Naive thymus-derived CD8-positive, alpha-beta T cell (primary cell): ENCODE data around the gene PAX7. TPM values are rescaled to one million over a fixed set of nuclear protein-coding genes. Genes with fewer than 3 reads are reported as not detected.
A peak's percentile ranks its signal among the peaks of the same experiment; 100 is the strongest.

Experiments used
- ATAC-seq, 2 donors: fragments of 150-1000 bp; cut with Tn5 transposase in 1 of 2; sonication (Bioruptor Pico), chemical (Tn5 transposase) in 1 of 2; 1 replicate in 1 of 2; 2 replicates in 1 of 2; pipeline ENCODE4 v1.10.0; 2021; ENCODE audit warnings: mild to moderate bottlenecking in 2 of 2, moderate library complexity in 2 of 2
- POLR2A ChIA-PET: fragments of 350-600 bp; sonication (Branson Sonifier 250); formaldehyde crosslinking; loops from one replicate; lab custom pipeline; 2021; ENCODE audit warnings: antibody characterized with exemption; lab: Charles Lee
- DNase-seq, 10 donors: peaks; one replicate each; pipeline versions ENCODE4 v3.0.0 to v3.0.0-alpha.2; 2020 to 2022
- H3K27ac Mint-ChIP-seq, 10 donors: one replicate each; pipeline ENCODE4 v1.8.0; 2020 to 2022; ENCODE audit warnings: mild to moderate bottlenecking in 10 of 10, mixed read lengths in 10 of 10, moderate library complexity in 4 of 10, inconsistent platforms in 1 of 10
- H3K27me3 Mint-ChIP-seq, 5 donors: one replicate each; pipeline ENCODE4 v1.8.0; 2021 to 2022; ENCODE audit warnings: mixed read lengths in 5 of 5
- H3K36me3 Mint-ChIP-seq, 3 donors: one replicate each; pipeline ENCODE4 v1.8.0; 2020 to 2022; ENCODE audit warnings: mixed read lengths in 3 of 3, mild to moderate bottlenecking in 2 of 3, inconsistent platforms in 1 of 3
- H3K4me1 Mint-ChIP-seq, 4 donors: one replicate each; pipeline ENCODE4 v1.8.0; 2021 to 2022; ENCODE audit warnings: mixed read lengths in 4 of 4
- H3K4me3 Mint-ChIP-seq, 10 donors: one replicate each; pipeline ENCODE4 v1.8.0; 2020 to 2022; ENCODE audit warnings: mild to moderate bottlenecking in 10 of 10, mixed read lengths in 10 of 10, moderate library complexity in 6 of 10, inconsistent platforms in 1 of 10
- H3K9me3 Mint-ChIP-seq, 9 donors: one replicate each; pipeline ENCODE4 v1.8.0; 2020 to 2022; ENCODE audit warnings: mixed read lengths in 9 of 9, mild to moderate bottlenecking in 3 of 9, inconsistent platforms in 1 of 9, moderate library complexity in 1 of 9
- polyA plus RNA-seq, 3 donors: library from polyadenylated mRNA; unstranded; fragments of 300-500 nt; fragmentation: Illumina TruSeq; gene quantifications; one replicate each; pipeline ENCODE4 v1.2.3, GENCODE V29; 2021
- total RNA-seq, 8 experiments: library from RNA in 2 of 8; stranded (reverse) in 2 of 8; gene quantifications; one replicate each; pipeline ENCODE4 v1.2.3 and lab custom pipeline; 2021 to 2026

Gene PAX7
- total and polyA plus RNA-seq, 5 experiments from 2014 or later = not detected

DNA sequence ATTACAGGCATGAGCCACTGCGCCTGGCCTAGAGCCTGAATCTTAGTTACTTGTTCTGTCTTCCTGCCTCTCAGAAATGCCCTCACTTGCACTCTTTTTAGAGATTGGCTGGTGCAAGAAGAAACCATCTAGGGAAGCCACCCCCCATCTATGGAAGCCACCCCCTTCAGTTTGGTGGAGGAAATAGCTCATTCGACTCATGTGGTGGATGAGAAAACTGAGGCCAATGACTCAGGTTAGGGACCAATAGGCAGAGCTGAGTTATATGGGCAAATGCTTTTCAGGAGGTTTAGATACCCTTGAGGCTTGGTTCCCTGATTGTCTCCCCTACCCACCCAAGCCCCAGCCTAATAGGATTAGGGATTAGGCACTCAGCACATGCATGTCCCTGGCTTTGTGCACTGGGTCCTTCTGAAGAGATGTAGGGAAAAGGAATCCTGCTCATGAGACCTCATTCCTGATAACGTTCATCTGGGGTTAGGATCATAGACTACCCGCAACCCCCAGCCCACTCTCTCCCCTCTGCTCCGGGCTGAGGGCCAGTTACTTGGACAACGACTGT, 77.1 kb downstream of the PAX7 start:
- Mint-ChIP-seq H3K27me3 (peaks cover 10 to 46% (median 35%) of the 10 kb centered on the region in 5 donors), H3K4me3 (no peak overlapping the region), H3K9me3 (no peaks in the 10 kb centered on the region), H3K4me1 (peaks cover 0 to 7% (median 2%) of the 10 kb centered on the region in 4 donors), H3K27ac (peak overlapping the region in 1 of 10 donors; percentile 46), H3K36me3 (no peaks in the 10 kb centered on the region)
- ATAC-seq (no peak), DNase-seq (no peak)
- POLR2A ChIA-PET = no interaction called here

DNA sequence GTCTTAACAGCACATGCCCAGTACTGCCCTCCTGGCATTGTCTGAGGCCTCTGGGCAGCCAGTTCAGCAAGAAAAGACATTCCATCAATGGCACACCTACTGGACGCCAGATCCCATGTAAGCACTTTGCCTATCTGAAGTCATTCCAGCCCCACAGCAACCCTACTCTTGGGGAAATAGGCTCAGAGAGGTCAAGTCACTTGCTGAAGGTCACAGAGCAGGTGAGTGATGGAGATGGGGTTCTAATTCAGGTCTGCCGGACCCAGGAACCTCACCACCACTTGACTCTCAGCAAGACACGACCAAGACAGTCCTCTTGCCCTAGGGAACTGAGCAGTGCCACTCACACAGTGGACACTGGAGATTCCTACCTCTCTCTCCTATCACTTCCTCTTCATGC, 79.4 kb downstream of the PAX7 start:
- DNase-seq = no peak
- peaks cover 0 to 7% (median 2%) of the 10 kb centered on the region in 4 donors for H3K4me1 Mint-ChIP-seq
- ATAC-seq = no peak
- peaks cover 10 to 54% (median 37%) of the 10 kb centered on the region in 5 donors for H3K27me3 Mint-ChIP-seq
- H3K9me3 Mint-ChIP-seq = no peaks in the 10 kb centered on the region
- POLR2A ChIA-PET = no interaction called here
- no peak overlapping the region for H3K4me3 Mint-ChIP-seq
- H3K36me3 Mint-ChIP-seq = no peaks in the 10 kb centered on the region
- H3K27ac Mint-ChIP-seq = no peak overlapping the region

DNA sequence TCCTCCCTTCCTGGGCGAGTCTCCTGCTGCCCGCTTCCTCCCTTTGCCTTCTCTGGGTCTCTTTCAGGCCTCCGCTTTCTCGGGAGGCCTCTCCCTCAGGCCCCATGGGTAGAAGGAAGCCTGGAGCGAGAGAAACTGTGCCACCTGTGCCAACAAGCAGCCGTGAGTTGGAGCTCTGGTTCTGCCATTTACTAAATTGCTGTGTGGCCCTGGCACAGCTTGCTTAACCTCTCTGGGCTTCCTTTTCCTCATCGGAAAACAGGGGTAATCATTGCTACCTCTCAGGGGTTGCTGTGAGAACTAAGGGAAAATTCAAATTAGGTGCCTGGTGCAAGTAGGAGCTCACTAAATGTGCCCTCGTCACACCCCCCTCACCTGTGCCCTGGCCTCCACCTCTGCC, 80.4 kb downstream of the PAX7 start:
- no peak for ATAC-seq
- POLR2A ChIA-PET = no interaction called here
- no peaks in the 10 kb centered on the region for H3K9me3 Mint-ChIP-seq
- peaks cover 11 to 56% (median 43%) of the 10 kb centered on the region in 5 donors for H3K27me3 Mint-ChIP-seq
- H3K36me3 Mint-ChIP-seq = no peaks in the 10 kb centered on the region
- no peak overlapping the region for H3K4me3 Mint-ChIP-seq
- no peak for DNase-seq
- H3K27ac Mint-ChIP-seq = no peak overlapping the region
- H3K4me1 Mint-ChIP-seq = peaks cover 0 to 2% (median under 1%) of the 10 kb centered on the region in 4 donors

GRCh38 chr1:18711536-18712251, 81.0 kb downstream of the PAX7 start:
- no peak for ATAC-seq
- Mint-ChIP-seq H3K4me1 (peaks cover 3 to 6% (median 5%) of the 10 kb centered on the region in 4 donors), H3K36me3 (no peaks in the 10 kb centered on the region), H3K4me3 (no peak overlapping the region), H3K27ac (no peak overlapping the region), H3K9me3 (no peaks in the 10 kb centered on the region), H3K27me3 (peaks cover 16 to 61% (median 43%) of the 10 kb centered on the region in 5 donors)
- POLR2A ChIA-PET = no interaction called here
- no peak for DNase-seq

DNA sequence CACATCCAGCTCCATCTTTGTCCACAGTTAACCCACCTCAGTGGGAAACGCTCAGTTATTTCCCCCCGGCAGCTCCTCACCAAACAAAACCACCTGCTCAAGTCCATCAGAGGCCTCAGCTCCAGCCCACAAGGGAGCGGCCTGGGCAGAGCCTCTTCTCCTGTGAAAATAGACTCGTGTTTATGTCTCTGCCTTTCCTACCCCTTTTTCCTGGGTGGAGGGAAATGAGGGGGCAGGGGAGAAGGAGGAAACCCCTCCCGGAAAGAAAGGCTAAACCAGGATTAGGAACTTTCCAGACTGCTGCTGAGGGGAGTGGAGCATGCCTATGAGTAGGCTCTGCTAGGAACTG, 81.6 kb downstream of the PAX7 start:
- peaks cover 16 to 66% (median 44%) of the 10 kb centered on the region in 5 donors for H3K27me3 Mint-ChIP-seq
- H3K36me3 Mint-ChIP-seq = no peaks in the 10 kb centered on the region
- POLR2A ChIA-PET = no interaction called here
- DNase-seq (no peak), ATAC-seq (no peak)
- H3K9me3 Mint-ChIP-seq = no peaks in the 10 kb centered on the region
- H3K4me1 Mint-ChIP-seq = peaks cover 3 to 7% (median 5%) of the 10 kb centered on the region in 4 donors
- no peak overlapping the region for H3K27ac Mint-ChIP-seq
- H3K4me3 Mint-ChIP-seq = no peak overlapping the region

GRCh38 chr1:18714404-18715175, 83.9 kb downstream of the PAX7 start:
- Mint-ChIP-seq H3K27ac (no peak overlapping the region), H3K4me1 (peaks cover 5 to 12% (median 9%) of the 10 kb centered on the region in 4 donors), H3K9me3 (no peaks in the 10 kb centered on the region), H3K27me3 (peaks cover 23 to 87% (median 50%) of the 10 kb centered on the region in 5 donors), H3K36me3 (no peaks in the 10 kb centered on the region), H3K4me3 (peak overlapping the region in 1 of 10 donors; percentile 5)
- ATAC-seq (no peak), DNase-seq (no peak)
- POLR2A ChIA-PET = no interaction called here

DNA sequence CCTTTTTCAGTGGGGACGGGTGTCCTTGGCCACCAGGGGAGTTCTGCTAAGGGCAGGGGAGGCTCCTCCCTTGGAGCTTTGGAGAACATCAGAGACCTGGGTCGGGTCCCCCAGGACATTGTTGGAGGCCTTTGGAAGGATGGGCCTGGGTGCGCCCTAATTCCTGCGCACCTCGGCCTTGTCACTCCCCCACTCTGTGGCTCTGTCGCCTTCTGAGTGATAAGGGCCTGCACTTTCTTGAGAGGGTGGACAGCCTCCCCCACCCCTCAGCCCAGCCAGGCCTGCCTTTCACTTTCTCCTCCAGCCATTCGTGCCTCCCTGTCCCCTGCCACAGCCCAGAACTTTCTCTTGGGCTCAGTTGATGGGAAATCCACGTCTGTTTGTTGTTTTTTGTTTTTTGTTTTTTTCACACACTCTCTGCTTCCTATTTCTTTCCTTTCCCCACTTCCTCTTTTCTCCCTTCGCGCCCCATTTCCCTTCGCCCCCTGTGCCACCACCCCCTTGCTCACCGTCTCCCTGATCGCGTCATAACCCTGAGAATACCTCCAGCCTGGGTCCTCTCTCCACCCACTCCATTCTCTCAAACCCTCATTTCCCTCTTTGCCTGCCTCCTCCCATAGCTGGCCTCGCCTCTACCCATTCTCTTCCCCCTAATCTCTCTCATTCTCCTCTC, 85.6 kb downstream of the PAX7 start:
- Mint-ChIP-seq H3K4me1 (peaks cover 5 to 12% (median 9%) of the 10 kb centered on the region in 4 donors), H3K27me3 (peaks cover 29 to 87% (median 63%) of the 10 kb centered on the region in 5 donors), H3K27ac (peak overlapping the region in 1 of 10 donors; percentile 1), H3K36me3 (no peaks in the 10 kb centered on the region), H3K4me3 (peak overlapping the region in 3 of 10 donors; percentile 16 to 64 (median 29)), H3K9me3 (no peaks in the 10 kb centered on the region)
- ATAC-seq (no peak), DNase-seq (no peak)
- POLR2A ChIA-PET = no interaction called here

GRCh38 chr1:18716785-18717678, 86.4 kb downstream of the PAX7 start:
- POLR2A ChIA-PET = no interaction called here
- H3K4me1 Mint-ChIP-seq = peaks cover 5 to 12% (median 9%) of the 10 kb centered on the region in 4 donors
- no peak for DNase-seq
- H3K9me3 Mint-ChIP-seq = no peaks in the 10 kb centered on the region
- H3K4me3 Mint-ChIP-seq = peak overlapping the region in 3 of 10 donors; percentile 16 to 64 (median 29)
- H3K36me3 Mint-ChIP-seq = no peaks in the 10 kb centered on the region
- H3K27me3 Mint-ChIP-seq = peaks cover 34 to 87% (median 67%) of the 10 kb centered on the region in 5 donors
- H3K27ac Mint-ChIP-seq = no peak overlapping the region
- no peak for ATAC-seq

DNA sequence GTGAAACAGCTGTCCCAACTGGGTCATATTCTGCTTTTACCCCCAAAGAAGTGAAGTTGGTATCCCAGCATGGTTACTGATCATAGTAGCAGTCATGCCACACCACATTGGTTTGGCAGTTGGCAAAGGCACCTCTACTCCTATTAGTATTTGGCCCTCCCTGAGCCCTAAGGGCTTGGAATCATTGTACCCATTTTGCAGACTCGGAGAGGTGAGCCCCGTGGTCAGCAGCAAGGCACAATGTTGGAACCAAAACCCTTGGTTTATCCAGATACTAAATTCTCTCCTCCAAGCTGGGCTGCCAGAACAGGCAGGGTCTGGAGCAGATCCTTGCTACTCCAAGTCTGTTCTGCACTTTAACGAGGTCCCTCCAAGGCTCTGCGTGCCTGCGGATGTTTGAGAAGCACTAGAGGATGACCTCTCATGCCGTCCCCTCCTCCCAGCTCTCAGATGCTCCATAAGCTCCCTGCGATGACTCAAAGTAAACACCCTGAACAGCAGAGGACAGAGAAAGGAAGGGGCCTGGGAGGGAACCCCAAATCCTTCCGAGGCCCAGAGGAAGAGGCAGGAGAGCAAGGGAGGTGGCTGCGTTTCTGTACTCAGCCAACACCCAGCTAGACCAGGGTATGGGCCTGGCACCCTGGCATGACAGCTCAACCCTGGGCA, 89.3 kb downstream of the PAX7 start:
- ATAC-seq (no peak), DNase-seq (no peak)
- no peaks in the 10 kb centered on the region for H3K36me3 Mint-ChIP-seq
- no peak overlapping the region for H3K27ac Mint-ChIP-seq
- H3K4me1 Mint-ChIP-seq = peaks cover 5 to 12% (median 9%) of the 10 kb centered on the region in 4 donors
- no peak overlapping the region for H3K4me3 Mint-ChIP-seq
- peaks cover 37 to 92% (median 73%) of the 10 kb centered on the region in 5 donors for H3K27me3 Mint-ChIP-seq
- no peaks in the 10 kb centered on the region for H3K9me3 Mint-ChIP-seq
- POLR2A ChIA-PET = no interaction called here

- Mint-ChIP-seq H3K27me3 (peaks cover 43 to 92% (median 71%) of the 10 kb centered on the region in 5 donors), H3K9me3 (no peaks in the 10 kb centered on the region), H3K4me3 (no peak overlapping the region), H3K36me3 (no peaks in the 10 kb centered on the region), H3K27ac (no peak overlapping the region), H3K4me1 (peaks cover 5 to 12% (median 10%) of the 10 kb centered on the region in 4 donors)
- POLR2A ChIA-PET = no interaction called here
- DNase-seq (no peak), ATAC-seq (no peak)
Measured at GRCh38 chr1:18721041-18721440, 90.4 kb downstream of the PAX7 start.

GRCh38 chr1:18721776-18722175, 91.1 kb downstream of the PAX7 start:
- peaks cover 2 to 7% (median 5%) of the 10 kb centered on the region in 4 donors for H3K4me1 Mint-ChIP-seq
- H3K9me3 Mint-ChIP-seq = no peaks in the 10 kb centered on the region
- POLR2A ChIA-PET = no interaction called here
- peaks cover 38 to 93% (median 66%) of the 10 kb centered on the region in 5 donors for H3K27me3 Mint-ChIP-seq
- DNase-seq = no peak
- H3K36me3 Mint-ChIP-seq = no peaks in the 10 kb centered on the region
- H3K4me3 Mint-ChIP-seq = peak overlapping the region in 1 of 10 donors; percentile 20
- ATAC-seq = no peak
- H3K27ac Mint-ChIP-seq = no peak overlapping the region
